ENCODE data around the gene TBC1D3I.

TBC1D3I gene

DNA sequence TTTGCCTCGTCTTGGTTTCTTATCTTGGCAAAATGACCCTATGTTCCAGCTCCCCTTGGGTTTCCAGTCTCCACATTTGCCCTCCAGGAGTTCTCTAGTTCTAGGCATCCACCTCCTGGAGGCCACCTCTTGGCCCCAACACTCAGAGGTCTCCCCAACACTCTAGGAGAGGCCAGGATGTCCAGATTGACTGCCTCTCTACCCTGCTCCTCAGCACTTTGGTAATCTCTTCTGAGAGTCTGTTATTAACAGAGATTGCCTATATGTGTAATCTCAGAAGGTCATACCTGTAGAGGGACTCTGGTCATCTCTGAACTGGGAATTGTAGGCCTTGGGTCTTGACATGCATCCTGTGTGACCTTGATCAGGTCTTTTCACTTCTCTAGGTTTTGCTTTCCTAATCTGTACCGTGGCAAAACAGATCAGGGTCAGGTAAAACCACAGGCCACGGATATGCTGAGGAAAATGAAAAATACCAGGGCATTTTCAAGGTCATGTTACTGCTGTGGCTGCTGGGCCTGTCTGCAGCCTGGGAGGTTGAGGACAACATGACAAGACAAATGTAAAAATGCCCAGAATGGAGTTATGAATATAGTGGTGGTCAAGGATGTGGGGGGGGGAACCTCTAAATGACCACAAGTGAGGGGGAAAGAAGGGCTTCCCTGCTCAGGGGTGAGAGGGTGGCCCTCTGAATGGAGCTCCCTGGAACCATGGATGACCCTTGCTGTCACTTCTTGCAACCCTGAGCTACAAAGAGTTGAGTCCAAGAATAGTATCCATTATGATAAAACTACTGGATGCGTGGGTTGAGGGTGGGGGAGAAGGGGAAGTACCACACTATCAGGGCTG is 58.5 kb downstream of the TBC1D3I start:
- H3K4me3 ChIP-seq (ENCODE audit: low read length) = no peak overlapping the region
- WGBS = 88% methylated on average over 3 of the region's 4 CpGs
- H3K27ac ChIP-seq (ENCODE audit: low read depth, low read length) = no peak overlapping the region
- H3K9ac ChIP-seq (ENCODE audit: low read depth, low read length) = no peak overlapping the region
- H3K36me3 ChIP-seq (ENCODE audit: insufficient read depth, low read length) = no peaks in the 10 kb centered on the region
- no peaks in the 10 kb centered on the region for H3K9me3 ChIP-seq (ENCODE audit: insufficient read depth, low read depth, low read length)
- peaks cover 3% of the 10 kb centered on the region for H3K4me1 ChIP-seq (ENCODE audit: insufficient read depth, low read length)
- H3K27me3 ChIP-seq (ENCODE audit: insufficient read depth, low read length) = no peaks in the 10 kb centered on the region

DNA sequence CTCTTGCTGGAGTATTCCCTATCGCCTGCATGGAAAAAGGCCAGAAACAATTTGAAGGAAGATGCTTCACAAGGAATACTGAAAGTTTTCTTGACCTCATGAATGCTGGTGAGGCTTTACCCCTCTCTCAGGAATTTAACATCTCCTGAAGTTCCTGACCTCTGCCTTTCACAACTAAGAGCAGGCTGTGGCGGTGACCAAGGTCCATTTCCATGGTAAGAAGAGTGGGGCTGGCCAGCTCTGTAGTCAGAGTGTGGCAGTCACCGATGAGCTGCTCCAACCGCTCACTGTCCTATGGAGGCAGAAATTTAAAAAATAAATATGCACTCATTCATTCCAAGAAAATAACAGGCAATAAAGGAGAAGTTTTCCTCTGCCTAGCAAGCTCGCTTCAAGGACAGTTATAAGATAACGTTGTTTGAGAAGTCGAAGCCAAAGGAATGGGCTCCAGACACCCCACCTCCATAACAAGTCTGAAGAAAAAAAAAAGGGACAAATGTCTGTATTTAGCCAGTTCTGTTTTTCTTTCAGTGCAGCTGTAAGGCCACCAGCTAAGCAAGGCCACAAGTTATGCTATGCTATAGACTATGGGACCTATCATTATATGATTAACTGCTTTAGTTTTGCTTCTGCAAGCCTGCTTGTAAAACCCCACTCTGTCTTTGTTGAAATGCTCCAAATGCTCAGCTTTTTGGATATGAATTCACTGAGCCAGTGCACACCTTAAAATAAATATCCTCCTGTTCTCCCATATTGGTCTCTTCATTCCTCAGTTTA is 59.5 kb downstream of the TBC1D3I start:
- WGBS = 98% methylated on average over 6 of the region's 7 CpGs
- H3K9ac ChIP-seq (ENCODE audit: low read depth, low read length) = no peak overlapping the region
- H3K9me3 ChIP-seq (ENCODE audit: insufficient read depth, low read depth, low read length) = no peaks in the 10 kb centered on the region
- no peaks in the 10 kb centered on the region for H3K36me3 ChIP-seq (ENCODE audit: insufficient read depth, low read length)
- H3K27me3 ChIP-seq (ENCODE audit: insufficient read depth, low read length) = no peaks in the 10 kb centered on the region
- no peak overlapping the region for H3K4me3 ChIP-seq (ENCODE audit: low read length)
- H3K27ac ChIP-seq (ENCODE audit: low read depth, low read length) = no peak overlapping the region
- H3K4me1 ChIP-seq (ENCODE audit: insufficient read depth, low read length) = peaks cover 3% of the 10 kb centered on the region

All from HUES64 (cell line).